HepG2 (cell line): ENCODE data around the gene RIPPLY2. TPM values are rescaled to one million over a fixed set of nuclear protein-coding genes. Genes with fewer than 3 reads are reported as not detected.

Experiments
- ELF3 ChIP-seq: IDR thresholded peaks from 2 replicates; pipeline ENCODE4 v1.6.1; 2016; ENCODE audit warnings: missing genetic modification reagents, missing compliant biosample characterization
- MEIS2 ChIP-seq: sonication (generic); formaldehyde crosslinking; IDR thresholded peaks from 2 replicates; pipeline ENCODE4 v1.9.0; 2021; ENCODE audit warnings: mild to moderate bottlenecking, missing genetic modification reagents
- NCOR1 ChIP-seq: fragments of 200-600 bp; sonication (generic); IDR thresholded peaks from 2 replicates; pipeline ENCODE4 v1.7.0; 2017; ENCODE audit warnings: antibody characterized with exemption, low read length, borderline replicate concordance
- SIX1 ChIP-seq: sonication (generic); formaldehyde crosslinking; IDR thresholded peaks from 2 replicates; pipeline ENCODE4 v1.4.0; 2020; ENCODE audit warnings: missing genetic modification reagents, borderline replicate concordance
- SMAD3 ChIP-seq: sonication (generic); formaldehyde crosslinking; IDR thresholded peaks from 2 replicates; pipeline ENCODE4 v1.4.0; 2020; ENCODE audit warnings: missing genetic modification reagents
- SRSF4 ChIP-seq: fragments of 200-400 bp; formaldehyde crosslinking; IDR thresholded peaks from one replicate; pipeline ENCODE4 v1.6.1; 2018; ENCODE audit warnings: mild to moderate bottlenecking, low read depth, low read length, moderate library complexity; ENCODE audit not compliant: poor library complexity, severe bottlenecking
- ZBTB7B ChIP-seq: sonication (generic); formaldehyde crosslinking; IDR thresholded peaks from 2 replicates; pipeline ENCODE4 v1.4.0; 2020; ENCODE audit warnings: missing genetic modification reagents
- ZNF260 ChIP-seq: sonication (generic); formaldehyde crosslinking; IDR thresholded peaks from 2 replicates; pipeline ENCODE4 v1.4.0; 2020; ENCODE audit warnings: missing genetic modification reagents, low read depth, mild to moderate bottlenecking, borderline replicate concordance
- ZNF512 ChIP-seq: sonication (generic); formaldehyde crosslinking; IDR thresholded peaks from 2 replicates; pipeline ENCODE4 v1.4.0; 2020; ENCODE audit warnings: mild to moderate bottlenecking, missing genetic modification reagents
- ZNF704 ChIP-seq: sonication (generic); formaldehyde crosslinking; IDR thresholded peaks from 2 replicates; pipeline ENCODE4 v1.8.1; 2023; ENCODE audit warnings: mild to moderate bottlenecking, inconsistent platforms, moderate library complexity, missing genetic modification reagents, borderline replicate concordance
- ZNF710 ChIP-seq: sonication (generic); formaldehyde crosslinking; IDR thresholded peaks from 2 replicates; pipeline ENCODE4 v1.5.0; 2020; ENCODE audit warnings: mild to moderate bottlenecking, missing genetic modification reagents, borderline replicate concordance
- ZNF776 ChIP-seq: sonication (generic); formaldehyde crosslinking; IDR thresholded peaks from 2 replicates; pipeline ENCODE4 v1.4.0; 2020; ENCODE audit warnings: mild to moderate bottlenecking, missing genetic modification reagents
- polyA plus RNA-seq, 8 experiments: library from polyadenylated mRNA; depleted of rRNA in 3 of 8; stranded (reverse) in 7 of 8; unstranded in 1 of 8; fragments of >200 nt; fragmentation: Illumina TruSeq in 4 of 8; extraction: Trizol in 4 of 8; gene quantifications; 2 replicates each; pipeline versions ENCODE4 v1.2.1 to v1.2.3, GENCODE V29; 2011 to 2016; ENCODE audit warnings: low read depth in 4 of 8, missing spikeins in 1 of 8, mixed read lengths in 1 of 8; ENCODE audit not compliant: insufficient read depth in 1 of 8
- total RNA-seq, 5 experiments: library from RNA; depleted of rRNA; stranded (reverse); fragments of >200 nt; fragmentation: Illumina TruSeq; extraction: Trizol; gene quantifications; 2 replicates each; pipeline ENCODE4 v1.2.3, GENCODE V29; 2016; ENCODE audit warnings: low read depth in 1 of 5
- TF ChIP-seq, protein P1 (sequence below): sonication (generic); formaldehyde crosslinking; conservative IDR thresholded peaks from 2 replicates; pipeline ENCODE4 v1.4.0; 2020; ENCODE audit warnings: mild to moderate bottlenecking, missing genetic modification reagents, moderate library complexity
- TF ChIP-seq, protein P2 (sequence below): sonication (generic); formaldehyde crosslinking; IDR thresholded peaks from 2 replicates; pipeline ENCODE4 v1.8.0; 2022; ENCODE audit warnings: mild to moderate bottlenecking, missing genetic modification reagents, borderline replicate concordance
- TF ChIP-seq, protein P3 (sequence below): sonication (generic); formaldehyde crosslinking; IDR thresholded peaks from 2 replicates; pipeline ENCODE4 v1.8.0; 2023; ENCODE audit warnings: mild to moderate bottlenecking, missing genetic modification reagents

RIPPLY2 gene
- total and polyA plus RNA-seq, 2 of the 13 experiments (the other 11 are each of a cell fraction or from before 2014, with no cell fraction given) = not detected

DNA sequence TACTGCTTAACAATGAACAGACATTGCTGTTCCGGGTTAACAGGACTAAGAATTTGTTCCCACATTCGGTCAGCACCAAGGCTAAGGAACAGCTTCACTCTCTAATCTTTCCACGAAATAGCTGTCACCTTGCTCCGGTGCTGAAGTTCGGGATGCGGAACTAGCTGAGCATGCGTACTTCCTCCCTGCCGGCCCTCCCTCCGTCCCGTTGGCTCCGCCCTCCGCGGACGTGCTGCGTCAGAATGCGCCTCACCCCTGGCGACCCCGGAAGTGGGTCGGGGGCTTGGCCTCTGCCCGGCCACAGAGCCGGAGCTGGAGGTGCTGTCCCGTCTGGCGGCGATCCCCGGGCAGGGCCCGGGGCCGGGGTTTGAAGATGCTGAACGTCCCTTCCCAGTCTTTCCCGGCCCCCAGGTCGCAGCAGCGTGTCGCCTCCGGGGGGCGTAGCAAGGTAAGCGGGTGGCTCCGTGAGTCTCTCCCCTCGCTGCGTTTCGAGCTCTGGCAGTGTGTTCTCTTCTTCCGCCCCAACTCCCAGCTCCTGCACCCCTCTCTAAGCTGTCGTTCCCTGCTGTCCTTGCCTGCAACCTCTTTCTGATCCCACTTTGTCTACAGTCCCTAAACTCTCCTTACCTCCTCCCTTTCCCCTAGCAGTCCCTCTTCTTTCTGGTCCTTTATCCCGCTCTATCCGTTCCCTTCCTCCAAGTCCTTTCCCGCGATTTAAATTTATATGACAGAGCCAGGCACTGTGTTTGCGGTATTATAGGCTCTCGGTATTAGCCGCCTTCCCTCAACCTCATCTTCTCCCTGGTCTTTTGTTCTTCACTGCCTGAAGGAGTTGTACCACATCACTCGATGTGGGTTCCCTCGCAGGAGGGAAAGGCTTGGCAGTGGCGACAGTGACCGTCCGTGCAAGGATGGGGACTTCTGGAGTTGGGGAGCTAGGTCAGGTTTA is 6.5 kb downstream of the RIPPLY2 start, which contains the start of gene CYB5R4 (continued):
- 0 out of 2 replicates have a peak, but pooled peaks have one; percentile 54 for TF ChIP-seq ZNF704 (CRISPR knock-in tag)
- peak; percentile 90 for TF ChIP-seq ELF3 (CRISPR knock-in tag)
- TF ChIP-seq ZBTB7B (CRISPR knock-in tag) = peak; percentile 63
- no peak for TF ChIP-seq ZNF512 (CRISPR knock-in tag)
- TF ChIP-seq ZNF710 (CRISPR knock-in tag) = no peak; the same call in 1 of the 2 replicates
- TF ChIP-seq MEIS2 = peak; percentile 95
- TF ChIP-seq, protein P1, sequence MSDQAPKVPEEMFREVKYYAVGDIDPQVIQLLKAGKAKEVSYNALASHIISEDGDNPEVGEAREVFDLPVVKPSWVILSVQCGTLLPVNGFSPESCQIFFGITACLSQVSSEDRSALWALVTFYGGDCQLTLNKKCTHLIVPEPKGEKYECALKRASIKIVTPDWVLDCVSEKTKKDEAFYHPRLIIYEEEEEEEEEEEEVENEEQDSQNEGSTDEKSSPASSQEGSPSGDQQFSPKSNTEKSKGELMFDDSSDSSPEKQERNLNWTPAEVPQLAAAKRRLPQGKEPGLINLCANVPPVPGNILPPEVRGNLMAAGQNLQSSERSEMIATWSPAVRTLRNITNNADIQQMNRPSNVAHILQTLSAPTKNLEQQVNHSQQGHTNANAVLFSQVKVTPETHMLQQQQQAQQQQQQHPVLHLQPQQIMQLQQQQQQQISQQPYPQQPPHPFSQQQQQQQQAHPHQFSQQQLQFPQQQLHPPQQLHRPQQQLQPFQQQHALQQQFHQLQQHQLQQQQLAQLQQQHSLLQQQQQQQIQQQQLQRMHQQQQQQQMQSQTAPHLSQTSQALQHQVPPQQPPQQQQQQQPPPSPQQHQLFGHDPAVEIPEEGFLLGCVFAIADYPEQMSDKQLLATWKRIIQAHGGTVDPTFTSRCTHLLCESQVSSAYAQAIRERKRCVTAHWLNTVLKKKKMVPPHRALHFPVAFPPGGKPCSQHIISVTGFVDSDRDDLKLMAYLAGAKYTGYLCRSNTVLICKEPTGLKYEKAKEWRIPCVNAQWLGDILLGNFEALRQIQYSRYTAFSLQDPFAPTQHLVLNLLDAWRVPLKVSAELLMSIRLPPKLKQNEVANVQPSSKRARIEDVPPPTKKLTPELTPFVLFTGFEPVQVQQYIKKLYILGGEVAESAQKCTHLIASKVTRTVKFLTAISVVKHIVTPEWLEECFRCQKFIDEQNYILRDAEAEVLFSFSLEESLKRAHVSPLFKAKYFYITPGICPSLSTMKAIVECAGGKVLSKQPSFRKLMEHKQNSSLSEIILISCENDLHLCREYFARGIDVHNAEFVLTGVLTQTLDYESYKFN (CRISPR knock-in tag) = 0 out of 2 replicates have a peak, but pooled peaks have one; percentile 21
- TF ChIP-seq, protein P2, sequence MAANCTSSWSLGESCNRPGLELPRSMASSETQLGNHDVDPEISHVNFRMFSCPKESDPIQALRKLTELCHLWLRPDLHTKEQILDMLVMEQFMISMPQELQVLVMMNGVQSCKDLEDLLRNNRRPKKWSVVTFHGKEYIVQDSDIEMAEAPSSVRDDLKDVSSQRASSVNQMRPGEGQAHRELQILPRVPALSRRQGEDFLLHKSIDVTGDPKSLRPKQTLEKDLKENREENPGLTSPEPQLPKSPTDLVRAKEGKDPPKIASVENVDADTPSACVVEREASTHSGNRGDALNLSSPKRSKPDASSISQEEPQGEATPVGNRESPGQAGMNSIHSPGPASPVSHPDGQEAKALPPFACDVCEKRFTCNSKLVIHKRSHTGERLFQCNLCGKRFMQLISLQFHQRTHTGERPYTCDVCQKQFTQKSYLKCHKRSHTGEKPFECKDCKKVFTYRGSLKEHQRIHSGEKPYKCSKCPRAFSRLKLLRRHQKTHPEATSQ = no peak; the same call in 1 of the 2 replicates
- no peak for TF ChIP-seq NCOR1
- TF ChIP-seq SMAD3 = peak; percentile 99
- TF ChIP-seq ZNF260 (CRISPR knock-in tag) = no peak
- TF ChIP-seq ZNF776 (CRISPR knock-in tag) = peak; percentile 46; the same call in 1 of the 2 replicates
- TF ChIP-seq, protein P3, sequence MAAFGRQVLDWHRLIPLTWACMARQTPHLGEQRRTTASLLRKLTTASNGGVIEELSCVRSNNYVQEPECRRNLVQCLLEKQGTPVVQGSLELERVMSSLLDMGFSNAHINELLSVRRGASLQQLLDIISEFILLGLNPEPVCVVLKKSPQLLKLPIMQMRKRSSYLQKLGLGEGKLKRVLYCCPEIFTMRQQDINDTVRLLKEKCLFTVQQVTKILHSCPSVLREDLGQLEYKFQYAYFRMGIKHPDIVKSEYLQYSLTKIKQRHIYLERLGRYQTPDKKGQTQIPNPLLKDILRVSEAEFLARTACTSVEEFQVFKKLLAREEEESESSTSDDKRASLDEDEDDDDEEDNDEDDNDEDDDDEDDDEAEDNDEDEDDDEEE (CRISPR knock-in tag) = peak; percentile 98
- no peak for TF ChIP-seq SRSF4
- TF ChIP-seq SIX1 = peak; percentile 69
